Measurements from ENCODE around the gene GPHA2. TPM values are rescaled to one million over a fixed set of nuclear protein-coding genes. Genes with fewer than 3 reads are reported as not detected.

GPHA2 gene
- total and polyA plus RNA-seq, 2 of the 13 experiments (the other 11 are each of a cell fraction or from before 2014, with no cell fraction given), result 13.0 to 19.1 TPM

DNA sequence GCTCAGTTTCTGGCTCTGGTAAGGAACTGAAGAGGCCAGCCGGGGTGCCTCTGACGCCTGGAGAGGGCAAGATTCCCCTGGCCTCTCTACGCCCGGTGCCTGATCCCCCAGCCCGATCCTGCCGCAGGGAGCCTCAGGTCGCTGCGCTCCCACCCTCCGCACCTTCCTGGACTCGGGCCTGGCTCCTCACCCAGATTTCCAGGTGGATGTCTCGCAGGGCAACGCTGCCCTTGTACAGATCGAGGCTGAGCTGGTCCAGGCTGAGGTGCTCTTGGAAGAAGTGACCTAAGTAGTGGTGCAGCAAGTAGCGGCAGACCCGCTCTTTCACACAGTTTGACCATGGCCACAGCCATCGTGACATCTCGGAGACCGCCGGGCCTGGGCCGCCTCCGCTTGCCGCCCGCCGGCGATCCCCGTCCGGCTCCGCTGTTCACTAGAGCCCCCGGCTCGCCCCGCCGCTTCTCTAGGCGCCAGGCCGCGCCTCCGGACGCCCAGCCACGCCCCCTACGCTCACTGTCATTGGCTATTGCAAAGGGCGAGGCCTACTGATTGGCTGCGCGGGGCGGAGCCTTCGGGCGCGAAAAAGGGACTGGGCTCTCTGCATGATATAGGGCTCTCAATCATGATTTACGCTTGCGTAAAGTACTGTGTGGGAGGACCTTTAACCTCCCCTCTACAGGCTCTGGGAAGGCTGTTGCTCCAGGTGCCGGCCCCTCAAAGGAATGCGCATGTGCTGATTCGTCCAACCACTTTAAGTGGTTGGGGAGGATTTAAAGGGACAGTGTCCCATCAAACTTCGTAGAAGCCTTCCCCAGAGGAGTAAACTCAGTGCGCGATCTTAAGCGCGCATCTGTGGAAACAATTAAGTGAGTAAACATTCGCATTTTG is 18.7 kb downstream of the GPHA2 start, which contains the start of gene ATG2A (continued):
- TF ChIP-seq THAP9 (CRISPR knock-in tag; IDR thresholded peaks at IDR 0.05; ENCODE audit: borderline replicate concordance), result 0 out of 2 replicates have a peak, but pooled peaks have one; percentile 34
- 0 out of 2 replicates have a peak, but pooled peaks have one; percentile 61 for TF ChIP-seq ZNF121 (CRISPR knock-in tag; IDR thresholded peaks at IDR 0.05)
- TF ChIP-seq, protein P1, sequence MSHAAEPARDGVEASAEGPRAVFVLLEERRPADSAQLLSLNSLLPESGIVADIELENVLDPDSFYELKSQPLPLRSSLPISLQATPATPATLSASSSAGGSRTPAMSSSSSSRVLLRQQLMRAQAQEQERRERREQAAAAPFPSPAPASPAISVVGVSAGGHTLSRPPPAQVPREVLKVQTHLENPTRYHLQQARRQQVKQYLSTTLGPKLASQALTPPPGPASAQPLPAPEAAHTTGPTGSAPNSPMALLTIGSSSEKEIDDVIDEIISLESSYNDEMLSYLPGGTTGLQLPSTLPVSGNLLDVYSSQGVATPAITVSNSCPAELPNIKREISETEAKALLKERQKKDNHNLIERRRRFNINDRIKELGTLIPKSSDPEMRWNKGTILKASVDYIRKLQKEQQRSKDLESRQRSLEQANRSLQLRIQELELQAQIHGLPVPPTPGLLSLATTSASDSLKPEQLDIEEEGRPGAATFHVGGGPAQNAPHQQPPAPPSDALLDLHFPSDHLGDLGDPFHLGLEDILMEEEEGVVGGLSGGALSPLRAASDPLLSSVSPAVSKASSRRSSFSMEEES (CRISPR knock-in tag; IDR thresholded peaks at IDR 0.05), result 0 out of 2 replicates have a peak, but pooled peaks have one; percentile 35
- no peak for TF ChIP-seq ZNF510 (CRISPR knock-in tag; IDR thresholded peaks at IDR 0.05; ENCODE audit: low read depth)
- TF ChIP-seq ZNF503 (CRISPR knock-in tag; IDR thresholded peaks at IDR 0.05), result no peak
- no peak for TF ChIP-seq ZNF570 (CRISPR knock-in tag; IDR thresholded peaks at IDR 0.05; ENCODE audit: borderline replicate concordance)
- peak; percentile 44; the same call in 1 of the 2 replicates for TF ChIP-seq HNF1B (CRISPR knock-in tag; IDR thresholded peaks at IDR 0.05)
- peak; percentile 62 for TF ChIP-seq REPIN1 (CRISPR knock-in tag; IDR thresholded peaks at IDR 0.05; ENCODE audit: borderline replicate concordance, low read depth)
- TF ChIP-seq NFKB2 (CRISPR knock-in tag; IDR thresholded peaks at IDR 0.05; ENCODE audit: borderline replicate concordance), result peak; percentile 81; the same call in 1 of the 2 replicates
- no peak for TF ChIP-seq ZNF10 (CRISPR knock-in tag; IDR thresholded peaks at IDR 0.05; ENCODE audit: borderline replicate concordance, low read depth)
- TF ChIP-seq KLF13 (CRISPR knock-in tag; IDR thresholded peaks at IDR 0.05), result no peak
- no peak for TF ChIP-seq ZNF367 (CRISPR knock-in tag; IDR thresholded peaks at IDR 0.05; ENCODE audit: borderline replicate concordance)
- TF ChIP-seq ELF3 (CRISPR knock-in tag; IDR thresholded peaks at IDR 0.05), result peak; percentile 15
- TF ChIP-seq ZNF451 (CRISPR knock-in tag; IDR thresholded peaks at IDR 0.05), result 0 out of 2 replicates have a peak, but pooled peaks have one; percentile 40
- peak; percentile 66; the same call in 1 of the 2 replicates for TF ChIP-seq PATZ1 (CRISPR knock-in tag; IDR thresholded peaks at IDR 0.05)
- TF ChIP-seq FOXC1 (CRISPR knock-in tag; IDR thresholded peaks at IDR 0.05; ENCODE audit: borderline replicate concordance), result peak; percentile 91; the same call in 1 of the 2 replicates

Measured in HepG2 (cell line).